ENCODE data around the gene MGARP.

The MGARP gene

DNA sequence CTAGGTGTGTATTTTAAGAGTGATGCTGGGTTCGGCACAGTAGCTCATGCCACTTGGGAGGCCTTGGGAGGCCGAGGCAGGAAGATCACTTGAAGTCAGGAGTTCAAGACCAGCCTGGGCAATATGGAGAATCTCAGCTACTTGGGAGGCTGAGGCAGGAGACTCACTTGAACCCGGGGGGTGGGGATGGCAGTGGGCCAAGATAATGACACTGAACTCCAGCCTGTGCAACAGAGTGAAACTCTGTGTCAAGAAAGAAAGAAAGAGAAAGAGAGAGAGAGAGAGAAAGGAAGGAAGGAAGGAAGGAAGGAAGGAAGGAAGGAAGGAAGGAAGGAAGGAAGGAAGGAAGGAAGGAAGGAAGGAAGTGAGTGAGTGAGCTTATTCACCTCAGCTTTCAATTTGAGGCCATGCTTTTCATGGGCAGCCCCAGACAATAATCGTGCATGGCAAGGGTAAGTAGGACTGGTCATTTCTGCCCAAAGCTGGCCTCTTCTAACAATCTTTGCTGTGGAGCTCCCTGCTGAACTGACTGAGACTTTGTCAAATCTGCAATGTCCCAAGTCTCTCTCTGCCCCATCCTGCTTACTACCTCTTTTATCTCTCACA lies 60.5 kb downstream of the MGARP start:
- no peak for TF ChIP-seq YY1 (IDR thresholded peaks at IDR 0.05; ENCODE audit: low read depth)
- no peak for TF ChIP-seq EGR1 (IDR thresholded peaks at IDR 0.05)
- TF ChIP-seq EP300 (IDR thresholded peaks at IDR 0.05; ENCODE audit: borderline replicate concordance), result no peak
- TF ChIP-seq FOXM1 (IDR thresholded peaks at IDR 0.05; ENCODE audit: borderline replicate concordance, low read depth), result no peak
- no peak for TF ChIP-seq NFIC (IDR thresholded peaks at IDR 0.05)
- TF ChIP-seq RAD21 (IDR thresholded peaks at IDR 0.05; ENCODE audit: low read depth), result no peak
- TF ChIP-seq, protein P1, sequence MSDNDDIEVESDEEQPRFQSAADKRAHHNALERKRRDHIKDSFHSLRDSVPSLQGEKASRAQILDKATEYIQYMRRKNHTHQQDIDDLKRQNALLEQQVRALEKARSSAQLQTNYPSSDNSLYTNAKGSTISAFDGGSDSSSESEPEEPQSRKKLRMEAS (IDR thresholded peaks at IDR 0.05), result no peak
- no peak for TF ChIP-seq ZBTB7A (IDR thresholded peaks at IDR 0.05; ENCODE audit: low read depth)
- no peak for TF ChIP-seq CREB1 (IDR thresholded peaks at IDR 0.05; ENCODE audit: low read depth)
- TF ChIP-seq TCF12 (IDR thresholded peaks at IDR 0.05; ENCODE audit: low read depth), result no peak
- TF ChIP-seq, protein P2, sequence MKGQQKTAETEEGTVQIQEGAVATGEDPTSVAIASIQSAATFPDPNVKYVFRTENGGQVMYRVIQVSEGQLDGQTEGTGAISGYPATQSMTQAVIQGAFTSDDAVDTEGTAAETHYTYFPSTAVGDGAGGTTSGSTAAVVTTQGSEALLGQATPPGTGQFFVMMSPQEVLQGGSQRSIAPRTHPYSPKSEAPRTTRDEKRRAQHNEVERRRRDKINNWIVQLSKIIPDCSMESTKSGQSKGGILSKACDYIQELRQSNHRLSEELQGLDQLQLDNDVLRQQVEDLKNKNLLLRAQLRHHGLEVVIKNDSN (IDR thresholded peaks at IDR 0.05), result no peak
- no peak for TF ChIP-seq CEBPB (IDR thresholded peaks at IDR 0.05)
- TF ChIP-seq TEAD4 (IDR thresholded peaks at IDR 0.05), result no peak

Measured in Ishikawa (cell line).